Measurements from ENCODE around the gene AAGAB.

DNA sequence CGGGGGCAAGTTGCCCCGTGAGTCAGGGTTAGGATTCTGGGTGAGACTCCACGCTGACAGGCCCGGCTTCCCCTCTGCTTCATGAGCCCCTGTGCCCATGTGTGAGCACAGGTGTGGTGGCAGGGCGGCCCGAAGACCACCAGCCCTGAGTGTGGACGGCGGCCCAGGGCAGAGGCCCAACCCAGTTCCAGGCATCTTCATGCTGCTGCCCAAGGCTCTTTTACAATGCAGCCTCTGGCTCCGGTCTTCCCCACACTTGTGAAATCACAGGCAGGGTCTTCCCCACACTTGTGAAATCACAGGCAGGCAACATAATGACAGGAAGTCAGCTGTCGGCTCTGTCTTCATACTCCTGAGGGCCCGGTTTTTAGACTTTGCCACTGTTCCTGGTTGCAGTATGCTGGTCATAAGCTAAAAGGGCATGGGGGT, 78.8 kb downstream of the AAGAB start:
- TF ChIP-seq, protein P1, sequence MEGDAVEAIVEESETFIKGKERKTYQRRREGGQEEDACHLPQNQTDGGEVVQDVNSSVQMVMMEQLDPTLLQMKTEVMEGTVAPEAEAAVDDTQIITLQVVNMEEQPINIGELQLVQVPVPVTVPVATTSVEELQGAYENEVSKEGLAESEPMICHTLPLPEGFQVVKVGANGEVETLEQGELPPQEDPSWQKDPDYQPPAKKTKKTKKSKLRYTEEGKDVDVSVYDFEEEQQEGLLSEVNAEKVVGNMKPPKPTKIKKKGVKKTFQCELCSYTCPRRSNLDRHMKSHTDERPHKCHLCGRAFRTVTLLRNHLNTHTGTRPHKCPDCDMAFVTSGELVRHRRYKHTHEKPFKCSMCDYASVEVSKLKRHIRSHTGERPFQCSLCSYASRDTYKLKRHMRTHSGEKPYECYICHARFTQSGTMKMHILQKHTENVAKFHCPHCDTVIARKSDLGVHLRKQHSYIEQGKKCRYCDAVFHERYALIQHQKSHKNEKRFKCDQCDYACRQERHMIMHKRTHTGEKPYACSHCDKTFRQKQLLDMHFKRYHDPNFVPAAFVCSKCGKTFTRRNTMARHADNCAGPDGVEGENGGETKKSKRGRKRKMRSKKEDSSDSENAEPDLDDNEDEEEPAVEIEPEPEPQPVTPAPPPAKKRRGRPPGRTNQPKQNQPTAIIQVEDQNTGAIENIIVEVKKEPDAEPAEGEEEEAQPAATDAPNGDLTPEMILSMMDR (tag by site-specific recombination; IDR thresholded peaks at IDR 0.05), result no peak
- TF ChIP-seq YY1 (tag by site-specific recombination; IDR thresholded peaks at IDR 0.05) (no peak), ZNF501 (tag by site-specific recombination; IDR thresholded peaks at IDR 0.05) (no peak), ZNF626 (tag by site-specific recombination; IDR thresholded peaks at IDR 0.05) (no peak), ZNF121 (tag by site-specific recombination; IDR thresholded peaks at IDR 0.05) (no peak), HOXD13 (CRISPR knock-in tag; IDR thresholded peaks at IDR 0.05; ENCODE audit: borderline replicate concordance) (no peak), ZFP69B (tag by site-specific recombination; IDR thresholded peaks at IDR 0.05) (no peak), REPIN1 (tag by site-specific recombination; IDR thresholded peaks at IDR 0.05; ENCODE audit: low read depth) (no peak)
- TF ChIP-seq, protein P2, sequence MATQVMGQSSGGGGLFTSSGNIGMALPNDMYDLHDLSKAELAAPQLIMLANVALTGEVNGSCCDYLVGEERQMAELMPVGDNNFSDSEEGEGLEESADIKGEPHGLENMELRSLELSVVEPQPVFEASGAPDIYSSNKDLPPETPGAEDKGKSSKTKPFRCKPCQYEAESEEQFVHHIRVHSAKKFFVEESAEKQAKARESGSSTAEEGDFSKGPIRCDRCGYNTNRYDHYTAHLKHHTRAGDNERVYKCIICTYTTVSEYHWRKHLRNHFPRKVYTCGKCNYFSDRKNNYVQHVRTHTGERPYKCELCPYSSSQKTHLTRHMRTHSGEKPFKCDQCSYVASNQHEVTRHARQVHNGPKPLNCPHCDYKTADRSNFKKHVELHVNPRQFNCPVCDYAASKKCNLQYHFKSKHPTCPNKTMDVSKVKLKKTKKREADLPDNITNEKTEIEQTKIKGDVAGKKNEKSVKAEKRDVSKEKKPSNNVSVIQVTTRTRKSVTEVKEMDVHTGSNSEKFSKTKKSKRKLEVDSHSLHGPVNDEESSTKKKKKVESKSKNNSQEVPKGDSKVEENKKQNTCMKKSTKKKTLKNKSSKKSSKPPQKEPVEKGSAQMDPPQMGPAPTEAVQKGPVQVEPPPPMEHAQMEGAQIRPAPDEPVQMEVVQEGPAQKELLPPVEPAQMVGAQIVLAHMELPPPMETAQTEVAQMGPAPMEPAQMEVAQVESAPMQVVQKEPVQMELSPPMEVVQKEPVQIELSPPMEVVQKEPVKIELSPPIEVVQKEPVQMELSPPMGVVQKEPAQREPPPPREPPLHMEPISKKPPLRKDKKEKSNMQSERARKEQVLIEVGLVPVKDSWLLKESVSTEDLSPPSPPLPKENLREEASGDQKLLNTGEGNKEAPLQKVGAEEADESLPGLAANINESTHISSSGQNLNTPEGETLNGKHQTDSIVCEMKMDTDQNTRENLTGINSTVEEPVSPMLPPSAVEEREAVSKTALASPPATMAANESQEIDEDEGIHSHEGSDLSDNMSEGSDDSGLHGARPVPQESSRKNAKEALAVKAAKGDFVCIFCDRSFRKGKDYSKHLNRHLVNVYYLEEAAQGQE (tag by site-specific recombination; IDR thresholded peaks at IDR 0.05), result no peak
- TF ChIP-seq, protein P3, sequence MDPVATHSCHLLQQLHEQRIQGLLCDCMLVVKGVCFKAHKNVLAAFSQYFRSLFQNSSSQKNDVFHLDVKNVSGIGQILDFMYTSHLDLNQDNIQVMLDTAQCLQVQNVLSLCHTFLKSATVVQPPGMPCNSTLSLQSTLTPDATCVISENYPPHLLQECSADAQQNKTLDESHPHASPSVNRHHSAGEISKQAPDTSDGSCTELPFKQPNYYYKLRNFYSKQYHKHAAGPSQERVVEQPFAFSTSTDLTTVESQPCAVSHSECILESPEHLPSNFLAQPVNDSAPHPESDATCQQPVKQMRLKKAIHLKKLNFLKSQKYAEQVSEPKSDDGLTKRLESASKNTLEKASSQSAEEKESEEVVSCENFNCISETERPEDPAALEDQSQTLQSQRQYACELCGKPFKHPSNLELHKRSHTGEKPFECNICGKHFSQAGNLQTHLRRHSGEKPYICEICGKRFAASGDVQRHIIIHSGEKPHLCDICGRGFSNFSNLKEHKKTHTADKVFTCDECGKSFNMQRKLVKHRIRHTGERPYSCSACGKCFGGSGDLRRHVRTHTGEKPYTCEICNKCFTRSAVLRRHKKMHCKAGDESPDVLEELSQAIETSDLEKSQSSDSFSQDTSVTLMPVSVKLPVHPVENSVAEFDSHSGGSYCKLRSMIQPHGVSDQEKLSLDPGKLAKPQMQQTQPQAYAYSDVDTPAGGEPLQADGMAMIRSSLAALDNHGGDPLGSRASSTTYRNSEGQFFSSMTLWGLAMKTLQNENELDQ (tag by site-specific recombination; IDR thresholded peaks at IDR 0.05; ENCODE audit: low read depth), result no peak
